Dendritic cell treated with granulocyte-macrophage colony-stimulating factor and Interleukin-4, amounts not matched to agents 40 ng/mL and 50 ng/mL, for 4 days (primary cell): ENCODE data around the gene PAH.

Experiments used
- H3K27ac Mint-ChIP-seq: one replicate; pipeline ENCODE4 v1.8.0; 2022; ENCODE audit warnings: mild to moderate bottlenecking, mixed read lengths
- H3K27me3 Mint-ChIP-seq: one replicate; pipeline ENCODE4 v1.8.0; 2022; ENCODE audit warnings: mild to moderate bottlenecking, mixed read lengths
- H3K36me3 Mint-ChIP-seq: one replicate; pipeline ENCODE4 v1.8.0; 2022; ENCODE audit warnings: low read depth, mixed read lengths
- H3K4me1 Mint-ChIP-seq: one replicate; pipeline ENCODE4 v1.8.0; 2022; ENCODE audit warnings: low read depth, mixed read lengths
- H3K4me3 Mint-ChIP-seq: one replicate; pipeline ENCODE4 v1.8.0; 2022; ENCODE audit warnings: mild to moderate bottlenecking, moderate library complexity, mixed read lengths
- H3K9me3 Mint-ChIP-seq: one replicate; pipeline ENCODE4 v1.8.0; 2022; ENCODE audit warnings: mixed read lengths
- intact Hi-C: fragments of 100-400 bp; cut with micrococcal nuclease; formaldehyde crosslinking; loops from one replicate; pipeline ENCODE4 v1.15.0; 2022

PAH gene

GRCh38 chr12:102896067-102896466 is 21.0 kb downstream of the PAH start:
- no peaks in the 10 kb centered on the region for H3K36me3 Mint-ChIP-seq
- H3K4me3 Mint-ChIP-seq, result no peak overlapping the region
- no peaks in the 10 kb centered on the region for H3K4me1 Mint-ChIP-seq
- intact Hi-C loops, result no loop called here
- H3K27ac Mint-ChIP-seq, result no peak overlapping the region
- no peaks in the 10 kb centered on the region for H3K9me3 Mint-ChIP-seq
- peaks cover 1% of the 10 kb centered on the region for H3K27me3 Mint-ChIP-seq

- peaks cover 1% of the 10 kb centered on the region for H3K27me3 Mint-ChIP-seq
- no peaks in the 10 kb centered on the region for H3K4me1 Mint-ChIP-seq
These were observed 25.3 kb downstream of the PAH start for GRCh38 chr12:102891756-102892155.

GRCh38 chr12:102888511-102888910 is 28.5 kb downstream of the PAH start:
- H3K4me3 Mint-ChIP-seq, result no peak overlapping the region
- H3K4me1 Mint-ChIP-seq, result no peaks in the 10 kb centered on the region
- intact Hi-C loops, result no loop called here
- no peaks in the 10 kb centered on the region for H3K9me3 Mint-ChIP-seq
- no peak overlapping the region for H3K27ac Mint-ChIP-seq
- H3K36me3 Mint-ChIP-seq, result no peaks in the 10 kb centered on the region
- peaks cover 1% of the 10 kb centered on the region for H3K27me3 Mint-ChIP-seq

More at GRCh38 chr12:102891756-102892155, 25.3 kb downstream of the PAH start:
- no peak overlapping the region for H3K4me3 Mint-ChIP-seq
- no peaks in the 10 kb centered on the region for H3K9me3 Mint-ChIP-seq
- H3K36me3 Mint-ChIP-seq, result no peaks in the 10 kb centered on the region
- intact Hi-C loops, result no loop called here
- H3K27ac Mint-ChIP-seq, result no peak overlapping the region

- no peaks in the 10 kb centered on the region for H3K27me3 Mint-ChIP-seq
- intact Hi-C loops, result no loop called here
- no peak overlapping the region for H3K27ac Mint-ChIP-seq
- H3K36me3 Mint-ChIP-seq, result no peaks in the 10 kb centered on the region
- H3K4me3 Mint-ChIP-seq, result no peak overlapping the region
- no peaks in the 10 kb centered on the region for H3K9me3 Mint-ChIP-seq
- no peaks in the 10 kb centered on the region for H3K4me1 Mint-ChIP-seq
These were observed 31.8 kb downstream of the PAH start for GRCh38 chr12:102885043-102885932.

- intact Hi-C loops, result loop anchor here (1.0 kb wide), 1 partner anchor 665 kb away; no protein-coding TSS in a partner anchor
- Mint-ChIP-seq H3K4me1 (no peaks in the 10 kb centered on the region), H3K9me3 (no peaks in the 10 kb centered on the region), H3K27me3 (peaks cover 2% of the 10 kb centered on the region), H3K36me3 (no peaks in the 10 kb centered on the region), H3K27ac (no peak overlapping the region), H3K4me3 (no peak overlapping the region)
These were observed 33.7 kb downstream of the PAH start for GRCh38 chr12:102883204-102883799.

GRCh38 chr12:102880783-102881182 is 36.3 kb downstream of the PAH start:
- H3K9me3 Mint-ChIP-seq, result no peaks in the 10 kb centered on the region
- intact Hi-C loops, result no loop called here
- H3K27ac Mint-ChIP-seq, result no peak overlapping the region
- no peaks in the 10 kb centered on the region for H3K4me1 Mint-ChIP-seq
- H3K27me3 Mint-ChIP-seq, result peaks cover 2% of the 10 kb centered on the region
- H3K4me3 Mint-ChIP-seq, result no peak overlapping the region
- no peaks in the 10 kb centered on the region for H3K36me3 Mint-ChIP-seq

- no peaks in the 10 kb centered on the region for H3K36me3 Mint-ChIP-seq
- intact Hi-C loops, result no loop called here
- H3K4me3 Mint-ChIP-seq, result no peak overlapping the region
- H3K27ac Mint-ChIP-seq, result no peak overlapping the region
- no peaks in the 10 kb centered on the region for H3K9me3 Mint-ChIP-seq
- H3K27me3 Mint-ChIP-seq, result peaks cover 2% of the 10 kb centered on the region
- H3K4me1 Mint-ChIP-seq, result no peaks in the 10 kb centered on the region
These were observed 37.8 kb downstream of the PAH start for GRCh38 chr12:102879144-102879763.

GRCh38 chr12:102876883-102877282 is 40.2 kb downstream of the PAH start:
- Mint-ChIP-seq H3K27me3 (peaks cover 2% of the 10 kb centered on the region), H3K4me1 (no peaks in the 10 kb centered on the region), H3K9me3 (no peaks in the 10 kb centered on the region), H3K4me3 (no peak overlapping the region), H3K27ac (no peak overlapping the region), H3K36me3 (no peaks in the 10 kb centered on the region)
- intact Hi-C loops, result no loop called here

GRCh38 chr12:102874819-102875218 is 42.2 kb downstream of the PAH start:
- intact Hi-C loops, result no loop called here
- Mint-ChIP-seq H3K36me3 (no peaks in the 10 kb centered on the region), H3K27ac (no peak overlapping the region), H3K27me3 (peaks cover 2% of the 10 kb centered on the region), H3K9me3 (no peaks in the 10 kb centered on the region), H3K4me3 (no peak overlapping the region), H3K4me1 (no peaks in the 10 kb centered on the region)

GRCh38 chr12:102873077-102873476 is 44.0 kb downstream of the PAH start:
- intact Hi-C loops, result no loop called here
- H3K27ac Mint-ChIP-seq, result no peak overlapping the region
- H3K36me3 Mint-ChIP-seq, result no peaks in the 10 kb centered on the region
- no peaks in the 10 kb centered on the region for H3K27me3 Mint-ChIP-seq
- H3K9me3 Mint-ChIP-seq, result no peaks in the 10 kb centered on the region
- no peak overlapping the region for H3K4me3 Mint-ChIP-seq
- H3K4me1 Mint-ChIP-seq, result no peaks in the 10 kb centered on the region

GRCh38 chr12:102871014-102871413 is 46.0 kb downstream of the PAH start:
- no peak overlapping the region for H3K27ac Mint-ChIP-seq
- H3K27me3 Mint-ChIP-seq, result no peaks in the 10 kb centered on the region
- intact Hi-C loops, result no loop called here
- H3K4me3 Mint-ChIP-seq, result no peak overlapping the region
- no peaks in the 10 kb centered on the region for H3K4me1 Mint-ChIP-seq
- no peaks in the 10 kb centered on the region for H3K9me3 Mint-ChIP-seq
- no peaks in the 10 kb centered on the region for H3K36me3 Mint-ChIP-seq

- Mint-ChIP-seq H3K27me3 (no peaks in the 10 kb centered on the region), H3K27ac (no peak overlapping the region), H3K4me1 (no peaks in the 10 kb centered on the region), H3K9me3 (no peaks in the 10 kb centered on the region), H3K36me3 (no peaks in the 10 kb centered on the region), H3K4me3 (no peak overlapping the region)
- intact Hi-C loops, result no loop called here
These were observed 47.5 kb downstream of the PAH start for GRCh38 chr12:102869571-102869970.

GRCh38 chr12:102865821-102866615 is 51.0 kb downstream of the PAH start:
- Mint-ChIP-seq H3K36me3 (no peaks in the 10 kb centered on the region), H3K4me3 (no peak overlapping the region), H3K27ac (no peak overlapping the region), H3K4me1 (no peaks in the 10 kb centered on the region), H3K27me3 (no peaks in the 10 kb centered on the region), H3K9me3 (no peaks in the 10 kb centered on the region)
- intact Hi-C loops, result no loop called here

GRCh38 chr12:102862486-102862885 is 54.6 kb downstream of the PAH start:
- no peaks in the 10 kb centered on the region for H3K4me1 Mint-ChIP-seq
- intact Hi-C loops, result no loop called here

More at GRCh38 chr12:102862486-102862885, 54.6 kb downstream of the PAH start:
- no peak overlapping the region for H3K4me3 Mint-ChIP-seq
- no peaks in the 10 kb centered on the region for H3K9me3 Mint-ChIP-seq
- no peaks in the 10 kb centered on the region for H3K36me3 Mint-ChIP-seq
- no peaks in the 10 kb centered on the region for H3K27me3 Mint-ChIP-seq
- no peak overlapping the region for H3K27ac Mint-ChIP-seq
